OCI-LY7 (cell line): ENCODE data around the gene RIT2.

Experiments
- EZH2phosphoT487 ChIP-seq: fragments of 200-600 bp; sonication (generic); IDR thresholded peaks from 2 replicates; pipeline ENCODE4 v1.6.1; 2018; ENCODE audit warnings: low read depth, borderline replicate concordance, mild to moderate bottlenecking, mixed run types, antibody characterized with exemption, low read length, moderate library complexity, mixed read lengths
- TF ChIP-seq, protein P1 (sequence below): fragments of 200-600 bp; sonication (generic); conservative IDR thresholded peaks from 2 replicates; pipeline ENCODE4 v1.5.1; 2014; ENCODE audit warnings: mild to moderate bottlenecking, antibody characterized with exemption, low read length, moderate library complexity, mixed read lengths

- TF ChIP-seq, protein P1, sequence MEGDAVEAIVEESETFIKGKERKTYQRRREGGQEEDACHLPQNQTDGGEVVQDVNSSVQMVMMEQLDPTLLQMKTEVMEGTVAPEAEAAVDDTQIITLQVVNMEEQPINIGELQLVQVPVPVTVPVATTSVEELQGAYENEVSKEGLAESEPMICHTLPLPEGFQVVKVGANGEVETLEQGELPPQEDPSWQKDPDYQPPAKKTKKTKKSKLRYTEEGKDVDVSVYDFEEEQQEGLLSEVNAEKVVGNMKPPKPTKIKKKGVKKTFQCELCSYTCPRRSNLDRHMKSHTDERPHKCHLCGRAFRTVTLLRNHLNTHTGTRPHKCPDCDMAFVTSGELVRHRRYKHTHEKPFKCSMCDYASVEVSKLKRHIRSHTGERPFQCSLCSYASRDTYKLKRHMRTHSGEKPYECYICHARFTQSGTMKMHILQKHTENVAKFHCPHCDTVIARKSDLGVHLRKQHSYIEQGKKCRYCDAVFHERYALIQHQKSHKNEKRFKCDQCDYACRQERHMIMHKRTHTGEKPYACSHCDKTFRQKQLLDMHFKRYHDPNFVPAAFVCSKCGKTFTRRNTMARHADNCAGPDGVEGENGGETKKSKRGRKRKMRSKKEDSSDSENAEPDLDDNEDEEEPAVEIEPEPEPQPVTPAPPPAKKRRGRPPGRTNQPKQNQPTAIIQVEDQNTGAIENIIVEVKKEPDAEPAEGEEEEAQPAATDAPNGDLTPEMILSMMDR: no peak
- no peak for TF ChIP-seq EZH2phosphoT487
Measured at GRCh38 chr18:42901161-42901560, 214.3 kb downstream of the RIT2 start.
